Colonic mucosa (tissue), 4 donors: ENCODE measurements around the gene CRISP2. TPM values are rescaled to one million over a fixed set of nuclear protein-coding genes. Genes with fewer than 3 reads are reported as not detected.

Experiments used
- DNase-seq: peaks from one replicate; pipeline ENCODE4 v3.0.0-alpha.2; 2020
- H3K27ac ChIP-seq: fragments of 200-600 bp; one replicate; pipeline ENCODE4 v1.8.0; 2021
- H3K27me3 ChIP-seq: fragments of 200-600 bp; one replicate; pipeline ENCODE4 v1.8.0; 2021
- H3K36me3 ChIP-seq: fragments of 200-600 bp; one replicate; pipeline ENCODE4 v1.8.0; 2021
- H3K4me1 ChIP-seq: fragments of 200-600 bp; one replicate; pipeline ENCODE4 v1.8.0; 2021; ENCODE audit warnings: mild to moderate bottlenecking
- H3K4me3 ChIP-seq: fragments of 200-600 bp; one replicate; pipeline ENCODE4 v1.8.0; 2021
- H3K9ac ChIP-seq, 2 donors: one replicate each; pipeline ENCODE4 v1.7.0; 2013; ENCODE audit warnings: control low read depth in 2 of 2, low read depth in 2 of 2, low read length in 2 of 2
- H3K9me3 ChIP-seq: fragments of 200-600 bp; one replicate; pipeline ENCODE4 v1.8.0; 2021
- intact Hi-C: fragments of 100-400 bp; cut with DNase I; formaldehyde crosslinking; loops from one replicate; pipeline ENCODE4 v1.14.1; 2022
- total RNA-seq, 2 donors: library from RNA; stranded (reverse); fragmentation: NEBNext Ultra II Directional in 1 of 2; extraction: Animal tissue kit (Norgen Biotek cat#: 25700) in 1 of 2; gene quantifications; one replicate each; pipeline ENCODE4 v1.2.1, GENCODE V29; 2021
- TF ChIP-seq, protein P1 (sequence below): fragments of 200-600 bp; IDR thresholded peaks from one replicate; pipeline ENCODE4 v1.8.0; 2022; ENCODE audit warnings: antibody characterized with exemption, mild to moderate bottlenecking
- donor health status: healthy.
- donor health status: DM: no; HTN: no; CAD: no.
- donor health status: DM: no; HTN: no; CAD: no.

Gene CRISP2
- total RNA-seq, 2 donors from 2014 or later = not detected

DNA sequence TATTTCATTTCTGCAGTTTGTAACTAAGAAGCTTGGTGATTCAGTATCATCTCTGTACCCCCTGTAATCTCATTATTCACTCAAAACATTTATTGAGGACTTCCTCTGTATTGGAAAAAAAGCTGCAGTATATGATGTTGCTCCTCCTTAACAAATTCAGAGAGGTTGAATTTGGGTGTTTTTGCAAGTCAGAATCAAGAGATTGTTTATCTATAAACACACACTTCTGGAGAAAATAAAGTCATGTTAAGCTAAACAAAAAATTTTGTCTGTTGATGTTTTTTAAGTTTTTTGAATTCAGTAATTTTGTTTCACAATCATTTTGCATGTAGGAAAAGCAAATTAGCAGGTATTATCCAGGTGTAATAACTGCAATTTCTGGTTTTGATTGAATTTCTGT is 65.3 kb downstream of the CRISP2 start:
- DNase-seq = no peak
- no peaks in the 10 kb centered on the region for H3K36me3 ChIP-seq
- H3K27me3 ChIP-seq = no peaks in the 10 kb centered on the region
- intact Hi-C loops = no loop called here
- H3K4me3 ChIP-seq = no peak overlapping the region
- H3K9ac ChIP-seq = no peak overlapping the region
- TF ChIP-seq, protein P1, sequence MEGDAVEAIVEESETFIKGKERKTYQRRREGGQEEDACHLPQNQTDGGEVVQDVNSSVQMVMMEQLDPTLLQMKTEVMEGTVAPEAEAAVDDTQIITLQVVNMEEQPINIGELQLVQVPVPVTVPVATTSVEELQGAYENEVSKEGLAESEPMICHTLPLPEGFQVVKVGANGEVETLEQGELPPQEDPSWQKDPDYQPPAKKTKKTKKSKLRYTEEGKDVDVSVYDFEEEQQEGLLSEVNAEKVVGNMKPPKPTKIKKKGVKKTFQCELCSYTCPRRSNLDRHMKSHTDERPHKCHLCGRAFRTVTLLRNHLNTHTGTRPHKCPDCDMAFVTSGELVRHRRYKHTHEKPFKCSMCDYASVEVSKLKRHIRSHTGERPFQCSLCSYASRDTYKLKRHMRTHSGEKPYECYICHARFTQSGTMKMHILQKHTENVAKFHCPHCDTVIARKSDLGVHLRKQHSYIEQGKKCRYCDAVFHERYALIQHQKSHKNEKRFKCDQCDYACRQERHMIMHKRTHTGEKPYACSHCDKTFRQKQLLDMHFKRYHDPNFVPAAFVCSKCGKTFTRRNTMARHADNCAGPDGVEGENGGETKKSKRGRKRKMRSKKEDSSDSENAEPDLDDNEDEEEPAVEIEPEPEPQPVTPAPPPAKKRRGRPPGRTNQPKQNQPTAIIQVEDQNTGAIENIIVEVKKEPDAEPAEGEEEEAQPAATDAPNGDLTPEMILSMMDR = no peak
- no peak overlapping the region for H3K27ac ChIP-seq
- no peaks in the 10 kb centered on the region for H3K9me3 ChIP-seq
- H3K4me1 ChIP-seq = no peaks in the 10 kb centered on the region

GRCh38 chr6:49647476-49647875 is 65.9 kb downstream of the CRISP2 start:
- Histone ChIP-seq H3K36me3 (no peaks in the 10 kb centered on the region), H3K4me1 (no peaks in the 10 kb centered on the region), H3K9ac (no peak overlapping the region), H3K4me3 (no peak overlapping the region), H3K27me3 (no peaks in the 10 kb centered on the region), H3K27ac (no peak overlapping the region), H3K9me3 (no peaks in the 10 kb centered on the region)
- TF ChIP-seq, protein P1 = no peak
- intact Hi-C loops = no loop called here
- no peak for DNase-seq

DNA sequence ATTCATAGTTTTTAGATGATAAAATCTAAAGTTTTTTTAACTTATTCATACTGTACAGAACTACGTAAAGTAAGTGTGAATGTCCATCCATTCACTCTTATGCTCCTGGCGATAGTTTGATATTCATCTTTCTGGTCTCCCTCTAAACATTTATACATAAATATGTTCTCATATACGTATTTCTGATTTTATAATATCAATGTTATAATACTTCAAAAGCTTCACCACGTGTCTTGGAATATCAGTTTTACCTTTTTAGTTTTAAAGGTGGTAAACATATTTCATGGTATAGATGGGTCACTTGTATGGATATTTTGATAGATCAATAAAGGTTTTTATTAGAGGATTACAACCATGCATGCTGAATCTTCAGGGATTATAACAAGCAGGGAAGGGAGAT is 66.4 kb downstream of the CRISP2 start:
- no peak overlapping the region for H3K4me3 ChIP-seq
- H3K9me3 ChIP-seq = no peaks in the 10 kb centered on the region
- no peaks in the 10 kb centered on the region for H3K36me3 ChIP-seq
- TF ChIP-seq, protein P1 = no peak
- H3K27me3 ChIP-seq = no peaks in the 10 kb centered on the region
- H3K9ac ChIP-seq = no peak overlapping the region
- intact Hi-C loops = no loop called here
- no peak for DNase-seq
- H3K27ac ChIP-seq = no peak overlapping the region
- H3K4me1 ChIP-seq = no peaks in the 10 kb centered on the region

- intact Hi-C loops = no loop called here
- TF ChIP-seq, protein P1 = no peak
- Histone ChIP-seq H3K4me1 (no peaks in the 10 kb centered on the region), H3K27ac (no peak overlapping the region), H3K4me3 (no peak overlapping the region), H3K9ac (no peak overlapping the region), H3K9me3 (no peaks in the 10 kb centered on the region), H3K36me3 (no peaks in the 10 kb centered on the region), H3K27me3 (no peaks in the 10 kb centered on the region)
- no peak for DNase-seq
Observed at GRCh38 chr6:49646130-49646824, 67.1 kb downstream of the CRISP2 start.

DNA sequence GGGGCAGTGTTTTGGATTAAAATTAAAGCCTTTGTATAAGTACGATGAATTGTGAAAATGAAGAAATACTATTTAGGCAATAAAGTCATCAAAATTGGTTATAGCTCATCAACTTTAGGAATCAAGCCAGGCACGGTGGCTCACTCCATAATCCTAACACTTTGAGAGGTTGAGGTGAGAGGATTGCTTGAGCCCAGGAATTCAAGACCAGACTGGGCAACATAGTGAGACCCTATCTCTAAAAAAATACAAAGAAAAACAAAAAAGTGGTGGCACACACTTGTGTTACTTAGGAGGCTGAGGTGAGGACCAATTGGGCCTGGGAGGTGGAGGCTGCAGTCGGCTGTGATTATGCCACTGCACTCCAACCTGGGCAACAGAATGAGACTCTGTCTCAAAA is 68.2 kb downstream of the CRISP2 start:
- H3K9me3 ChIP-seq = no peaks in the 10 kb centered on the region
- intact Hi-C loops = no loop called here
- H3K36me3 ChIP-seq = no peaks in the 10 kb centered on the region
- H3K9ac ChIP-seq = no peak overlapping the region
- no peak overlapping the region for H3K27ac ChIP-seq
- TF ChIP-seq, protein P1 = no peak
- no peaks in the 10 kb centered on the region for H3K4me1 ChIP-seq
- H3K27me3 ChIP-seq = no peaks in the 10 kb centered on the region
- DNase-seq = no peak
- no peak overlapping the region for H3K4me3 ChIP-seq

Other genes starting within 250 kb of the CRISP2 start
- under 1 TPM in 1 of 2 donors, not detected in 1; 0.25 TPM for gene GLYATL3, start 213.6 kb downstream of the CRISP2 start, total RNA-seq
- 10 to 100 TPM; 10.4 to 11.2 TPM for gene C6orf141, start 162.9 kb downstream of the CRISP2 start, total RNA-seq
- gene RHAG, start 76.7 kb downstream of the CRISP2 start, total RNA-seq = under 1 TPM in 1 of 2 donors, not detected in 1; 0.54 TPM
- not detected for gene CRISP3, start 30.8 kb upstream of the CRISP2 start, total RNA-seq
- not detected for gene PGK2, start 73.7 kb upstream of the CRISP2 start, total RNA-seq
- not detected for gene CRISP1, start 153.0 kb upstream of the CRISP2 start, total RNA-seq